Measurements from ENCODE around the gene ZFAND2B. TPM values are rescaled to one million over a fixed set of nuclear protein-coding genes. Genes with fewer than 3 reads are reported as not detected.

Gene ZFAND2B
- polyA plus RNA-seq, 1 of the 3 experiments (the other 2 are of a cell fraction), result 39.9 TPM

DNA sequence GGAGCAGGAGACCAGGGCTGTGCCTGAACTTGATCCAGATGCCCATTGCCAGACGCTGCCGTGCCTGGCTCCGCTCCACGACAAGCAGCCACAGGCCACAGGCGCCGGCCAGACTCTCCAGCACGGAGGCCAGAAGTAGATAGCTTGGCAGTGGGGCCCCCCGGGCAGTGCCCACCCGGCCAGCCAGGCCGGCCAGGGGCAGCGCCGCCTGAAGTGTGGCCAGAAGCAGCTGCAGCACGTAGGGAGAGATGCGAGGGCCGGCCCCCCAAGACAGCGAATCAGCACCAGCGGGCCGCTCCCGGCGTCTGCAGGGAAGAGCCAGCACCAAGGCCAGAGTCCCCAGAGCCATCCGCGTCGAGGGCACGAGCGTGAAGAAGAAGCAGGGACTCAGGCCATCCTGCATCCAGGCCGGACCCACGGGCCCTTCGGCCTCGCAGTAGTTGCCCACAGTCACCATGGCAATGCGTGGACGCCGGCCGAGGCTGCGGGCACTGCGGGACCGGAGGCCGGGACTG lies 11.7 kb downstream of the ZFAND2B start (continued):
- no peak for TF ChIP-seq PBX3 (IDR thresholded peaks at IDR 0.05)
- TF ChIP-seq TAF1 (IDR thresholded peaks at IDR 0.05; ENCODE audit: borderline replicate concordance, low read depth, low read length), result 0 out of 2 replicates have a peak, but pooled peaks have one; percentile 21
- TF ChIP-seq SIN3A (IDR thresholded peaks at IDR 0.05; ENCODE audit: borderline replicate concordance, low read depth, low read length), result no peak
- TF ChIP-seq CHD2 (IDR thresholded peaks at IDR 0.05; ENCODE audit: low read length, partially characterized antibody), result peak; percentile 7
- TF ChIP-seq FOXJ3 (CRISPR knock-in tag; IDR thresholded peaks at IDR 0.05), result peak; percentile 28; the same call in 1 of the 2 replicates
- TF ChIP-seq, protein P1, sequence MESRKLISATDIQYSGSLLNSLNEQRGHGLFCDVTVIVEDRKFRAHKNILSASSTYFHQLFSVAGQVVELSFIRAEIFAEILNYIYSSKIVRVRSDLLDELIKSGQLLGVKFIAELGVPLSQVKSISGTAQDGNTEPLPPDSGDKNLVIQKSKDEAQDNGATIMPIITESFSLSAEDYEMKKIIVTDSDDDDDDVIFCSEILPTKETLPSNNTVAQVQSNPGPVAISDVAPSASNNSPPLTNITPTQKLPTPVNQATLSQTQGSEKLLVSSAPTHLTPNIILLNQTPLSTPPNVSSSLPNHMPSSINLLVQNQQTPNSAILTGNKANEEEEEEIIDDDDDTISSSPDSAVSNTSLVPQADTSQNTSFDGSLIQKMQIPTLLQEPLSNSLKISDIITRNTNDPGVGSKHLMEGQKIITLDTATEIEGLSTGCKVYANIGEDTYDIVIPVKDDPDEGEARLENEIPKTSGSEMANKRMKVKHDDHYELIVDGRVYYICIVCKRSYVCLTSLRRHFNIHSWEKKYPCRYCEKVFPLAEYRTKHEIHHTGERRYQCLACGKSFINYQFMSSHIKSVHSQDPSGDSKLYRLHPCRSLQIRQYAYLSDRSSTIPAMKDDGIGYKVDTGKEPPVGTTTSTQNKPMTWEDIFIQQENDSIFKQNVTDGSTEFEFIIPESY (IDR thresholded peaks at IDR 0.05; ENCODE audit: borderline replicate concordance, low read depth), result no peak

DNA sequence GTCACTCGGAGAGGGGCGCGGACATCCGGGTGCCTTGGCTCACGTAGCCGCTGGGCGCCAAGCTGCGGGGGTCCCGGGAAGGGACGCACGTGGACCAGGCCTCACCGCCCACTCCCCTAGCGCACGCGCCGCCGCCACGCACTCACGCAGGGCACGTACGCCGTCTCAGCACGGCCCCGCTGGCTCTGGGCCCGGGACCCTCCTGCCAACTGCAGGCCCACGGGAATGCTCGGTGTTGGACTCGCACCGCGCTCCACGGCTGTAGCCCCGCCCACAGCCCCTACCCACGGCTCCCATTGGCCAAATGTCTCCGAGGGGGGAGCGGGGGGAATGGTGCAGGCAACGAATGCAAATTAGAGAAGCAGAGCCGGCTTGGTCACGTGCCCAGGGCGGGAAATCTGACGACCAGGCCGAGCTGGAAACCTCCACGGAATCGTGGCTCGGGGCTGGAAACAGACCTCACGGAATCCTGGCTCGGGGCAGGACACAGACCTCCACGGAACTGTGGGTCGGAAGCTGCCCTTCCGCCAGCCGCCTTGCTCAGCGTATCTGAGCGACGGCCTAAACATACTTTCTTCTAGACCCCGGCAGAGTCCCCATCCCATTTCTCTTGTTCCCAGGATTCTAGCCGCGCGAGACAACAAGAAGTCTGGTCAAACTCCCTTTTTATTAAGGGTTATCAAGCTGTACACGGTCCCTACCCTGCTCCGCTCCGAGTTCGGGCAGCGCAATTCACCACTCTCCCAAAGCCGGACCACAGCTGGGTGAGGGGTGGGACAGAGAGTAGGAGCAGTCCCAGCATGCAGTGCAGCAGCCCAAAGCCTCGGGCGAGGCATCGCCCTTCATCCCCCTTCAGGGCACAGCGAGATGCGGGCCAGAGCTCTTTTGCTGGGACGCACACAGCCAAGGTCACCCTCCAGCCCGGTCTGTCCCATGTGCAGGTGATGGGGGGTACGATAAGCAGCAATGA lies 12.4 kb downstream of the ZFAND2B start, which contains the start of gene ABCB6:
Gene ABCB6 (minus strand): TSS at position 227 of the 970 bp plus-strand sequence. CDS start 285 bp downstream, outside the sequence.
- no peaks in the 10 kb centered on the region for H4K20me1 ChIP-seq (ENCODE audit: insufficient read depth)
- H2AFZ ChIP-seq (ENCODE audit: low read depth), result peak within 1 kb of the TSS; percentile 56; the same call in 1 of the 2 replicates
- H3K4me1 ChIP-seq (ENCODE audit: control insufficient read depth in 1 of 2, insufficient read depth in 2 of 2, low read depth in 1 of 2, low read length in 1 of 2), result peaks cover 5 to 30% of the 10 kb centered on the region in 2 experiments; a peak in 3 of 4 replicates
- POLR2A ChIA-PET, result interaction anchor here (0.9 to 4.0 kb wide), 10 partner anchors 11 to 76 kb away, joined by 3 to 52 read pairs (median 6); partner anchors contain the start of genes ANKZF1, ATG9A, CNPPD1 and DNAJB2
- H3K36me3 ChIP-seq (replicated peaks in 1 of 2; ENCODE audit: control insufficient read depth in 1 of 2, insufficient read depth in 2 of 2, low read length in 1 of 2), result peaks cover 21 to 52% of the 10 kb centered on the region in 2 experiments
- WGBS (ENCODE audit: low lambda C conversion rate), result 53% methylated on average over 20 of the region's 71 CpGs
- CTCF ChIA-PET, result interaction anchor here (0.8 to 4.7 kb wide), 12 partner anchors 10 to 223 kb away, joined by 3 to 26 read pairs (median 4); partner anchors contain the start of genes ANKZF1, ATG9A, DNAJB2 and NHEJ1
- H3K9ac ChIP-seq, result peak within 1 kb of the TSS; percentile 70
- H3K27ac ChIP-seq (ENCODE audit: low read depth in 2 of 2, low read length in 1 of 2), result peak within 1 kb of the TSS; percentile 87 to 99
- no peaks in the 10 kb centered on the region for H3K79me2 ChIP-seq (ENCODE audit: insufficient read depth)
- H3F3A ChIP-seq (replicated peaks; ENCODE audit: insufficient read depth), result peaks cover 27% of the 10 kb centered on the region
- H3K27me3 ChIP-seq (ENCODE audit: insufficient read depth), result no peaks in the 10 kb centered on the region
- DNase-seq, result peak; percentile 98
- H3K9me3 ChIP-seq, result no peaks in the 10 kb centered on the region
- H3K4me2 ChIP-seq, result peak within 1 kb of the TSS; percentile 100
- peak within 1 kb of the TSS; percentile 60 to 70 for H3K4me3 ChIP-seq (ENCODE audit: low read depth in 2 of 2, low read length in 1 of 2)
- H3K9me2 ChIP-seq, result no peaks in the 10 kb centered on the region
- TF ChIP-seq, protein P1 (IDR thresholded peaks at IDR 0.05; ENCODE audit: borderline replicate concordance, low read depth), result 0 out of 2 replicates have a peak, but pooled peaks have one; percentile 12
- TF ChIP-seq MAX (IDR thresholded peaks at IDR 0.05; ENCODE audit: low read depth), result peak; percentile 93
- TF ChIP-seq GATA2 (CRISPR knock-in tag; IDR thresholded peaks at IDR 0.05), result no peak
- no peak for TF ChIP-seq TEAD4 (IDR thresholded peaks at IDR 0.05; ENCODE audit: borderline replicate concordance, insufficient read depth)
- peak; percentile 93 for TF ChIP-seq MXI1 (IDR thresholded peaks at IDR 0.05; ENCODE audit: low read depth, low read length)
- TF ChIP-seq SIN3A (IDR thresholded peaks at IDR 0.05; ENCODE audit: borderline replicate concordance, low read depth, low read length), result peak; percentile 67
- no peak for TF ChIP-seq IRF3 (IDR thresholded peaks at IDR 0.05; ENCODE audit: low read depth, low read length)
- peak; percentile 77 for TF ChIP-seq POLR2AphosphoS5 (IDR thresholded peaks at IDR 0.05; ENCODE audit: low read depth, low read length)
- TF ChIP-seq TCF12 (IDR thresholded peaks at IDR 0.05), result no peak
- peak; percentile 46 for TF ChIP-seq NRF1 (IDR thresholded peaks at IDR 0.05; ENCODE audit: low read depth, low read length)
- no peak for TF ChIP-seq CTCF (IDR thresholded peaks at IDR 0.05)
- TF ChIP-seq RCOR1 (IDR thresholded peaks at IDR 0.05; ENCODE audit: low read length), result 0 out of 2 replicates have a peak, but pooled peaks have one; percentile 32
- peak; percentile 45 for TF ChIP-seq CHD2 (IDR thresholded peaks at IDR 0.05; ENCODE audit: low read length, partially characterized antibody)
- TF ChIP-seq TAF1 (IDR thresholded peaks at IDR 0.05; ENCODE audit: borderline replicate concordance, low read depth, low read length), result peak; percentile 57; the same call in 1 of the 2 replicates

Data from SK-N-SH (cell line).